ENCODE data around the gene HTN1. TPM values are rescaled to one million over a fixed set of nuclear protein-coding genes. Genes with fewer than 3 reads are reported as not detected.
"Not testable (repeated sequence)": the region's sequence is repeated elsewhere in the genome, so short reads cannot be mapped to it uniquely, and the experiment has no call there.

HTN1 gene
- not detected for total RNA-seq

DNA sequence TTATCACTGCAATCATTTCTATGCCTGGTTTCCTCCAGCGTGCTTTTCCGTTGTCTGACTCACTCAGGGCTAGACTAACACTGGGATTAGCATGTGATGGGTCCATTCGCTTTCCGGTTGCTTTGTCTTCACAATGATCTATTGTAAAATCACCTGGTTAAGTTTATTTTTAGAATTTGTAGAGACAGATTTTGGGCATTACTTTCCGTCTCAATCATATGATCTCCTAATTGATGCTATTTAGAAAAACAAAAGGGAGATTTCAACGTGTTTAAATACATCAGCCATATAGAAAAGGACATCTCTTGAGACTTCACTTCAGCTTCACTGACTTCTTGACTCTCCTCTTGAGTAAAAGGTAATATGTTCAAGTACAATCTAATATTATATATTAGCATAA lies at the start of gene HTN1:
TSS of gene HTN1 (plus strand) at position 301 of the 400 bp plus-strand sequence. CDS start 2,639 bp downstream, outside the sequence.
- H3K36me3 ChIP-seq, H3K9me3 ChIP-seq, DNase-seq, H3K27me3 ChIP-seq, H3K4me1 ChIP-seq, H3K27ac ChIP-seq, H3K4me3 ChIP-seq: not testable (repeated sequence)

DNA sequence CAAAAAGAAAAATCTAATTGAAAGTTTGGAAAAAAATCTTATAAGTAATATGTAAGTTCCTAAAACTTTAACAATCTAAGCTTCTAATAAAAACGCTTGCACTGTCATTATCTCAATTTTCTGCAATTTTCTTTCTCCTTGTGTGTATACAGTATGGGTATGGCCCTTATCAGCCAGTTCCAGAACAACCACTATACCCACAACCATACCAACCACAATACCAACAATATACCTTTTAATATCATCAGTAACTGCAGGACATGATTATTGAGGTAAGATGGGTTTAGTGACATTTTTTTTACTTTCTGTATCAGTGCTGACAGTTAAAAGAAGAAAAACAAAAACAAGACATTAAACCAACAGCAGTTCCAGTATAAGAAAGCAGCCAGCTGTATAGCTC lies 49.5 kb upstream of the HTN1 start:
- TF ChIP-seq POLR2A (IDR thresholded peaks at IDR 0.05), result no peak
- TF ChIP-seq, protein P1, sequence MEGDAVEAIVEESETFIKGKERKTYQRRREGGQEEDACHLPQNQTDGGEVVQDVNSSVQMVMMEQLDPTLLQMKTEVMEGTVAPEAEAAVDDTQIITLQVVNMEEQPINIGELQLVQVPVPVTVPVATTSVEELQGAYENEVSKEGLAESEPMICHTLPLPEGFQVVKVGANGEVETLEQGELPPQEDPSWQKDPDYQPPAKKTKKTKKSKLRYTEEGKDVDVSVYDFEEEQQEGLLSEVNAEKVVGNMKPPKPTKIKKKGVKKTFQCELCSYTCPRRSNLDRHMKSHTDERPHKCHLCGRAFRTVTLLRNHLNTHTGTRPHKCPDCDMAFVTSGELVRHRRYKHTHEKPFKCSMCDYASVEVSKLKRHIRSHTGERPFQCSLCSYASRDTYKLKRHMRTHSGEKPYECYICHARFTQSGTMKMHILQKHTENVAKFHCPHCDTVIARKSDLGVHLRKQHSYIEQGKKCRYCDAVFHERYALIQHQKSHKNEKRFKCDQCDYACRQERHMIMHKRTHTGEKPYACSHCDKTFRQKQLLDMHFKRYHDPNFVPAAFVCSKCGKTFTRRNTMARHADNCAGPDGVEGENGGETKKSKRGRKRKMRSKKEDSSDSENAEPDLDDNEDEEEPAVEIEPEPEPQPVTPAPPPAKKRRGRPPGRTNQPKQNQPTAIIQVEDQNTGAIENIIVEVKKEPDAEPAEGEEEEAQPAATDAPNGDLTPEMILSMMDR (IDR thresholded peaks at IDR 0.05), result no peak
- Histone ChIP-seq H3K9me3 (no peaks in the 10 kb centered on the region), H3K27ac (no peak overlapping the region), H3K4me1 (no peaks in the 10 kb centered on the region), H3K4me3 (no peak overlapping the region), H3K36me3 (no peaks in the 10 kb centered on the region), H3K27me3 (no peaks in the 10 kb centered on the region)
- no peak for DNase-seq

DNA sequence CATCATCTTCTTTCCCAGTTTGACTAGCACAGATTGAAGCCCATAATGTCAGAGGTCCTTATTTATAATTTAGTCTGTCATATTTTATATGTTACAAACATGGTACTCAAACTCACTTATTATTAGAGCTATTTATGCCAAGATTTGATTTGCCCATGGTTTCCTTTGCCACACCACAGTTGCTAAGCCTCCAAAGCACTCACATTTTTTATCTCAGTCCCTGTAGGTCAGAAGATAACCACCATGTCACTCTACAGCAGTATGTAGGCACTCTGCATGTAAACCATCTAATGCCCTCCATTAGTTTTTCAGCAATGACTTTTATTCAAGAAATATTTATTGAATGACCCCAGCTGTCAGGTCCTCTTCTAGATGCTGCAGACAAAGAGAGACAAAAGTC lies 47.7 kb upstream of the HTN1 start:
- no peak for TF ChIP-seq POLR2A (IDR thresholded peaks at IDR 0.05)
- TF ChIP-seq, protein P1 (IDR thresholded peaks at IDR 0.05), result no peak
- H3K36me3 ChIP-seq, result no peaks in the 10 kb centered on the region
- H3K4me3 ChIP-seq, result no peak overlapping the region
- no peak overlapping the region for H3K27ac ChIP-seq
- no peak for DNase-seq
- H3K4me1 ChIP-seq, result no peaks in the 10 kb centered on the region
- no peaks in the 10 kb centered on the region for H3K27me3 ChIP-seq
- H3K9me3 ChIP-seq, result no peaks in the 10 kb centered on the region

DNA sequence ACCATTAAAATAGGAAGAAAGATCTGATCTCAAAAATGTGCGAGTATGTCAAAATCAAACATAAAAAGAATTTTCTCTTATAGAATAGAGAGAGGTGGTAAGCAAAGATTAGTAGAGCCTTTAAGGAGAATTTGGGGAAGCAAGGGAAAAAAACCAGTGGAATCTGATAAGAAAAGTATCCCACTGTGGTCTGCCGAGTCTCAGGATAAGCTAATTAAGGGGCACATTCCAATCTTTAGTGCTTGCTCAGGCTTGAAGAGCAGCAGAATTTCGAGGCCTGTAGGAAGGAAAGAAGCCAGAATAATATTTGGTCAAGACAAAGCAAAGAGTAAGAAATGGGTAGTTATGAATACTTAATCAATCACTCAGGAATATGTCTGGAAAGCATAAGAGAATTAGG lies 41.5 kb upstream of the HTN1 start:
- TF ChIP-seq, protein P1 (IDR thresholded peaks at IDR 0.05), result no peak
- no peak for TF ChIP-seq POLR2A (IDR thresholded peaks at IDR 0.05)
- DNase-seq, result no peak
- no peaks in the 10 kb centered on the region for H3K4me1 ChIP-seq
- no peaks in the 10 kb centered on the region for H3K36me3 ChIP-seq
- no peaks in the 10 kb centered on the region for H3K9me3 ChIP-seq
- H3K27ac ChIP-seq, result no peak overlapping the region
- no peak overlapping the region for H3K4me3 ChIP-seq
- no peaks in the 10 kb centered on the region for H3K27me3 ChIP-seq

DNA sequence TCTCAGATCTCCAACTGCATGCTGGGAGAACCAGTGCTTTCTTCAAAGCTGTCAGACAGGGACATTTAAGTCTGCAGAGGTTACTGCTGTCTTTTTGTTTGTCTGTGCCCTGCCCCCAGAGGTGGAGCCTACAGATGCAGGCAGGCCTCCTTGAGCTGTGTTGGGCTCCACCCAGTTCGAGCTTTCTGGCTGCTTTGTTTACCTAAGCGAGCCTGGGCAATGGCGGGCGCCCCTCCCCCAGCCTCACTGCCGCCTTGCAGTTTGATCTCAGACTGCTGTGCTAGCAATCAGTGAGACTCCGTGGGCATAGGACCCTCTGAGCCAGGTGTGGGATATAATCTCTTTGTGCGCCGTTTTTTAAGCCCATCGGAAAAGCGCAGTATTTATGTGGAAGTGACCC lies 31.2 kb upstream of the HTN1 start:
- not testable (repeated sequence) for H3K9me3 ChIP-seq, H3K27ac ChIP-seq

DNA sequence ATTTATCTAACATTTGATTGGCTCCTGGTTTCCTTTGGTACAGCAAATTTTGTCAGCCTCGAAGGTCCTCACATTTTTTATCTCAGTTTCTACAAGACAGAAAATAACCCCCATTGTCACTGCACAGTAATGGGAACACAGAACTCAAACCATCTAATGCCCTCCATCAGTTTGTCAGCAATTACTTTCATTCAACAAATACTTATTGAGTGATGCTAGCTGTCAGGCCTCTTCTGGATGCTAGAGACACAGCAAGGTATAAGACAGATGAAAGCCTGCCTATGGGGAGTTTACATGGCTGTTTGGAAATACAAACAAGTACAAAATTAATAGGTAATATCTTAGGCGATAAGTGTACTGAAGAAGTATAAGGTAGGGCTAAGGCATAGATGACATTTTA lies 27.0 kb upstream of the HTN1 start:
- Histone ChIP-seq H3K27me3 (no peaks in the 10 kb centered on the region), H3K4me3 (no peak overlapping the region), H3K27ac (no peak overlapping the region), H3K36me3 (no peaks in the 10 kb centered on the region), H3K4me1 (no peaks in the 10 kb centered on the region), H3K9me3 (no peaks in the 10 kb centered on the region)
- no peak for DNase-seq
- TF ChIP-seq, protein P1 (IDR thresholded peaks at IDR 0.05), result no peak
- TF ChIP-seq POLR2A (IDR thresholded peaks at IDR 0.05), result no peak

More for the DNA sequence above, 31.2 kb upstream of the HTN1 start:
- not testable (repeated sequence) for H3K36me3 ChIP-seq, H3K4me3 ChIP-seq, DNase-seq, H3K27me3 ChIP-seq, H3K4me1 ChIP-seq

DNA sequence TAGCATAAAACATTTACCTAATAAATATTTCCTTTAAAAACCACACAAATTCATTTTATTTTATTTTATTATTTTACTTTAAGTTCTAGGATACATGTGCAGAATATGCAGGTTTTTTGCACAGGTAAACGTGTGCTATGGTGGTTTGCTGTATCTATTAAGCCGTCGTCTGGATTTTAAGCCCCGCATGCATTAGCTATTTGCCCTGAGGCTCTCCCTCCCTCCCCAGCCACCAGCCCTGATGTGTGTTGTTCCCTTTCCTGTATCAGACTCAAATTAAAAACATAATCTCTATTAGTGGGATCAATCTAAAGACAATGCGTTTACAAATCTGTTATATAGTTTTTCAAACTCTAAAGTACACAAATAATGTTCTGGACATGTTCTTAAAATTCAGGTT lies 23.2 kb upstream of the HTN1 start:
- no peak overlapping the region for H3K4me3 ChIP-seq
- H3K36me3 ChIP-seq, result no peaks in the 10 kb centered on the region
- H3K27ac ChIP-seq, result no peak overlapping the region
- no peaks in the 10 kb centered on the region for H3K9me3 ChIP-seq
- H3K4me1 ChIP-seq, result no peaks in the 10 kb centered on the region
- TF ChIP-seq, protein P1 (IDR thresholded peaks at IDR 0.05), result no peak
- no peak for TF ChIP-seq POLR2A (IDR thresholded peaks at IDR 0.05)
- no peak for DNase-seq
- no peaks in the 10 kb centered on the region for H3K27me3 ChIP-seq

DNA sequence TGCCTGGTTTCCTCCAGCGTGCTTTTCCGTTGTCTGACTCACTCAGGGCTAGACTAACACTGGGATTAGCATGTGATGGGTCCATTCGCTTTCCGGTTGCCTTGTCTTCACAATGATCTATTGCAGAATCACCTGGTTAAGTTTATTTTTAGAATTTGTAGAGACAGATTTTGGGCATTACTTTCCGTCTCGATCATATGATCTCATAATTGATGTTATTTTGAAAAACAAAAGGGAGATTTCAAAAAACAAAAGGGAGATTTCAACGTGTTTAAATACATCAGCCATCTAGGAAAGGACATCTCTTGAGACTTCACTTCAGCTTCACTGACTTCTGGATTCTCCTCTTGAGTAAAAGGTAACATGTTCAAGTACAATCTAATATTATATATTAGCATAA lies 22.1 kb upstream of the HTN1 start, which contains the start of gene HTN3:
TSS of gene HTN3 (plus strand) at position 301 of the 400 bp plus-strand sequence. CDS start 2,282 bp downstream, outside the sequence.
- H3K4me3 ChIP-seq, H3K4me1 ChIP-seq, H3K36me3 ChIP-seq, H3K27ac ChIP-seq, DNase-seq, H3K9me3 ChIP-seq, H3K27me3 ChIP-seq: not testable (repeated sequence)

DNA sequence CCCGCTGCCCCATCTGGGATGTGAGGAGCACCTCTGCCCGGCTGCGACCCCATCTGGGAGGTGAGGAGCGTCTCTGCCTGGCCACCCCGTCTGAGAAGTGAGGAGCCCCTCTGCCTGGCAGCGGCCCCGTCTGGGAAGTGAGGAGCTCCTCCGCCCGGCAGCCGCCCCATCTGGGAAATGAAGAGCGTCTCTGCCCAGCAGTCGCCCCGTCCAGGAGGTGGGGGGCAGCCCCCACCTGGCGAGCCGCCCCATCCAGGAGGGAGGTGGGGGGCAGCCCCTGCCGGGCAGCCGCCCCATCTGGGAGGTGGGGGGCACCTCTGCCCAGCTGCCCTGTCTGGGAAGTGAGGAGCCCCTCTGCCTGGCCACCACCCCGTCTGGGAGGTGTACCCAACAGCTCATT lies 12.7 kb upstream of the HTN1 start:
- H3K4me3 ChIP-seq, H3K9me3 ChIP-seq, H3K27ac ChIP-seq, H3K36me3 ChIP-seq, DNase-seq, H3K27me3 ChIP-seq, H3K4me1 ChIP-seq: not testable (repeated sequence)

DNA sequence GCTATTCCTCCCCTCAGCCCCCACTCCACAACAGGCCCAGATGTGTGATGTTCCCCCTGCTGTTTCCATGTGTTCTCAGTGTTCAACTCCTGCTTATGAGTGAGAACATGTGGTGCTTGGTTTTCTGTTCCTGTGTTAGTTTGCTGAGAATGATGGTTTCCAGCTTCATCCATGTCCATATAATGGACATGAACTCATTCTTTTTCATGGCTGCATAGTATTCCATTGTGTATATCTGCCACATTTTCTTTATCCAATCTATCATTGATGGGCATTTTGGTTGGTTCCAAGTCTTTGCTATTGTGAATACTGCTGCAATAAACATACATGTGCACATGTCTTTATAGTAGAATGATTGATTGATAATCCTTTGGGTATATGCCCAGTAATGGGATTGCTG lies 10.3 kb upstream of the HTN1 start:
- H3K36me3 ChIP-seq, result not testable (repeated sequence)

More for the DNA sequence above, 10.3 kb upstream of the HTN1 start:
- H3K4me1 ChIP-seq, H3K27ac ChIP-seq, H3K27me3 ChIP-seq, H3K9me3 ChIP-seq, H3K4me3 ChIP-seq, DNase-seq: not testable (repeated sequence)
